ENCODE results near the gene RHOBTB3.
"Not testable (repeated sequence)": the region's sequence is repeated elsewhere in the genome, so short reads cannot be mapped to it uniquely, and the experiment has no call there.

The RHOBTB3 gene

DNA sequence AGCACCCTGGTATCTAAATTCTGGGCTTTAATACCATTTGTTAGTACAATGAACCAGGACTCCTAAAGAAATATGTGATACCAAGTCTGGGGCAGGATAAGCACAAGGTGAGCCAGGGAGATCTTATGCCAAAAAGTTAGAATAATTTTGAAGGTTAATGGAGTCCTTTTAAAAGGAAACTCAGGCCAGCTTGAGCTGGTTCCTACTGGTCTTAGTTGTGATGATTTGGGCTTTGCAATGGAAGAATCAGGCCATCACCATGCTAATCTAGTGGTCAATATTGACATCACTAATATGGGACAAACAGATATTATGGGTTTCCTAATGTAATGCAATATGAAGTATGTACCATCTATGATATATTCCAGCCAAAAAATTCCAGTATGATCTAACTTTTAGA is 40.8 kb upstream of the RHOBTB3 start:
- no peaks in the 10 kb centered on the region for H3K27me3 ChIP-seq
- H3K9me3 ChIP-seq: no peaks in the 10 kb centered on the region
- TF ChIP-seq, protein P1, sequence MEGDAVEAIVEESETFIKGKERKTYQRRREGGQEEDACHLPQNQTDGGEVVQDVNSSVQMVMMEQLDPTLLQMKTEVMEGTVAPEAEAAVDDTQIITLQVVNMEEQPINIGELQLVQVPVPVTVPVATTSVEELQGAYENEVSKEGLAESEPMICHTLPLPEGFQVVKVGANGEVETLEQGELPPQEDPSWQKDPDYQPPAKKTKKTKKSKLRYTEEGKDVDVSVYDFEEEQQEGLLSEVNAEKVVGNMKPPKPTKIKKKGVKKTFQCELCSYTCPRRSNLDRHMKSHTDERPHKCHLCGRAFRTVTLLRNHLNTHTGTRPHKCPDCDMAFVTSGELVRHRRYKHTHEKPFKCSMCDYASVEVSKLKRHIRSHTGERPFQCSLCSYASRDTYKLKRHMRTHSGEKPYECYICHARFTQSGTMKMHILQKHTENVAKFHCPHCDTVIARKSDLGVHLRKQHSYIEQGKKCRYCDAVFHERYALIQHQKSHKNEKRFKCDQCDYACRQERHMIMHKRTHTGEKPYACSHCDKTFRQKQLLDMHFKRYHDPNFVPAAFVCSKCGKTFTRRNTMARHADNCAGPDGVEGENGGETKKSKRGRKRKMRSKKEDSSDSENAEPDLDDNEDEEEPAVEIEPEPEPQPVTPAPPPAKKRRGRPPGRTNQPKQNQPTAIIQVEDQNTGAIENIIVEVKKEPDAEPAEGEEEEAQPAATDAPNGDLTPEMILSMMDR (IDR thresholded peaks at IDR 0.05; ENCODE audit: low read depth, low read length): no peak
- H3K4me1 ChIP-seq: no peaks in the 10 kb centered on the region
- H3K4me3 ChIP-seq (ENCODE audit: low read depth, low read length): no peak overlapping the region
- H3K36me3 ChIP-seq: no peaks in the 10 kb centered on the region
- DNase-seq: no peak

DNA sequence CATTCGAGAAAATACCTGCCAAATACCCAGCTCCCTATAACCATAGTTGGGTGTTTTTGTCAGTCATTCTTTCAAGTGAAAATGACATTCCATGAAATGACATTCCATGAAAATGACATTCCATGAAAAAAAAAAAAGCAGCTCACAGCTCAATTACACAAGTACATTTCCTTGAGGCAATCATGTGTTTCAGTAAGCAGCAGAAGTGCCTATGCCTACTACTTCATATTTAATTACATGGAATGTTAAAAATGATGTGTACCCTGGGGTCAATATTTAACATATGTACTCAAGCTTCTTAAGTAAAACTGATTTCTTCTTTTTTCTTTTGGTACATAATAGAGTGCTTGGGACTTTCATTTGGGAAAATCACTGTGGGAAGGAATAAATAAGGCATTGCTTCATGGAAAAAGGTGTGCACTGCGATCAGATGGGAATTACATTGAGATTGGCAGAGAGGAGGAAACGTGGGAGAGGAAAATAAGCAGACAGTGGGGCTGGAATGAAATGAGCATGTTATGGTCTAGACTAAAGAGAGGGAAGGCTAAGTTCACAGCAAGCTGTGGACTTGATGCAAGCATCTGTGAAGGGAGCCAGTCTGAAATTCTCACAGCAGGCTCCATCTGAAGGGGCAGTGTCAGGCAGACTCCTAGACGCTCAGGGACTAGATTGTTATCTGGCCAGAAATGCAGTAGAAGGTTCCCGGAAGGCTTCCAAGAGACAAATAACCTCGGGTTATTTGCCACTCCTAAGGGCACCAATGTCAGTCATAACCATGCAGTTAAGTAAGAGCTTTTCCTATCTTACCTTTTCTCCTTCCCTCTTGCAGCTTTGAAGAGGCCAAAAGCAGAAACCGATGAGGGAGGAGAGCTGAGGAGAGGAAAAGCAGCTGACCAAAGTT is 33.1 kb upstream of the RHOBTB3 start:
- Histone ChIP-seq H3K4me3 (ENCODE audit: low read depth, low read length) (peak overlapping the region; percentile 13; the same call in 1 of the 2 replicates), H3K36me3 (no peaks in the 10 kb centered on the region), H3K27me3 (no peaks in the 10 kb centered on the region), H3K9me3 (no peaks in the 10 kb centered on the region), H3K4me1 (peaks cover 22% of the 10 kb centered on the region)
- DNase-seq: peak; percentile 55
- TF ChIP-seq, protein P1 (IDR thresholded peaks at IDR 0.05; ENCODE audit: low read depth, low read length): no peak

DNA sequence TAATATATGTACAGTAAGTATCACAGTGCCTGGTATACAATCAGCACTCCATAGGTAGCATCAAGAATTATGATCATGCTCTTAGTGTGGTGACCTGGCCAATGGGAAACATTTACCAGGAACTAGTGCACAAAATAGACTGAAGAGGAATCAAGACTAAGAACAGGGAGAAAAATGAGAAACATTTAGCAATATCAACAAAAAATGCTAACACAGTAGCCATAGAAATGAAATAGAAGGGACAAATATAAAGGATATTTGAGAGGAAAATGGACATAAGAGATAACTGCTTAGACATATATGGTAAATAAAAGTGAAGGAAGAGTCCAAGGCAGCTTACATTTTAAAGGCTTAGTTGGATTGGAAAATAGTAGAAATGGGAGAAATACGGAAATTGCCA is 31.8 kb upstream of the RHOBTB3 start:
- Histone ChIP-seq H3K4me1 (peaks cover 22% of the 10 kb centered on the region), H3K27me3 (no peaks in the 10 kb centered on the region), H3K4me3 (ENCODE audit: low read depth, low read length) (no peak overlapping the region), H3K9me3 (no peaks in the 10 kb centered on the region), H3K36me3 (no peaks in the 10 kb centered on the region)
- no peak for DNase-seq
- TF ChIP-seq, protein P1 (IDR thresholded peaks at IDR 0.05; ENCODE audit: low read depth, low read length): no peak

DNA sequence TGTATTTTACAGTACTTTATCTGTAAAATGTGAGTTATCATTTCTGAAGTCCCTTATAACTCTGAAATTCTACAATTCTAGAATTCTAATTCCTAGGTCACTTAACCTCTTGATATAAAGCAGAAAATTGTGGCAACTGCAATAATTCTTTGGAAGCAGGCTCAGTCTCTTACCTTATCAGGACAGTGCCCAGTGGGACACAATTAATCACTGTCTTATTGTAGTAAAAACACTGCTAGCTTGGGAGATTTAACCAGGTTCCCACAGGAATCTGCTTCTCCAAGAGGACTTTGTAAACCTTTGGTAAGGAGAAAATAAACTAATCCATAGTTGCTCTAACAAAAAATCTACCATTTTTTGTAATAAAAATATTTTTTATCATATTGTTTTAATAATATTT is 30.1 kb upstream of the RHOBTB3 start:
- no peaks in the 10 kb centered on the region for H3K36me3 ChIP-seq
- peaks cover 22% of the 10 kb centered on the region for H3K4me1 ChIP-seq
- TF ChIP-seq, protein P1 (IDR thresholded peaks at IDR 0.05; ENCODE audit: low read depth, low read length): no peak
- H3K27me3 ChIP-seq: no peaks in the 10 kb centered on the region
- no peaks in the 10 kb centered on the region for H3K9me3 ChIP-seq
- DNase-seq: peak; percentile 32
- H3K4me3 ChIP-seq (ENCODE audit: low read depth, low read length): no peak overlapping the region

DNA sequence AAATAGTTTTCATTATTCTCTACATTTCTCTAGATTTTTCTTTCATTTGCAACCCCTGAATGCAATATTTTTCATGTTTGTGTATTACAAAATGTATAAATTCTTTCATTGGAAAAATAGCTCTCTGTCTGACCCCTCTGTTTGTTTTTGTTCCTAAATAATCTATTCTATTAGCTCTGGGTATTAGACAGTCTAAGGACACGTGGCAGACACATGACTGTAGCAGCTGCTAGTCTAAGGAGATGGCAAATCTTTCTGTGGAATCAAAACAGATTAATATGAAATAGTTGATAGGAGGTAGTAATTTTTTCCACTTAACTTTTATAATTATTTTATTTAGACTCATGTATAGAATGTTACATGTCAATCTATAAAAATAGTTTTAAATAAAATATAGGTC is 27.0 kb upstream of the RHOBTB3 start:
- no peak for DNase-seq
- Histone ChIP-seq H3K4me1 (peaks cover 10% of the 10 kb centered on the region), H3K36me3 (no peaks in the 10 kb centered on the region), H3K27me3 (no peaks in the 10 kb centered on the region), H3K9me3 (no peaks in the 10 kb centered on the region), H3K4me3 (ENCODE audit: low read depth, low read length) (no peak overlapping the region)
- TF ChIP-seq, protein P1 (IDR thresholded peaks at IDR 0.05; ENCODE audit: low read depth, low read length): no peak

DNA sequence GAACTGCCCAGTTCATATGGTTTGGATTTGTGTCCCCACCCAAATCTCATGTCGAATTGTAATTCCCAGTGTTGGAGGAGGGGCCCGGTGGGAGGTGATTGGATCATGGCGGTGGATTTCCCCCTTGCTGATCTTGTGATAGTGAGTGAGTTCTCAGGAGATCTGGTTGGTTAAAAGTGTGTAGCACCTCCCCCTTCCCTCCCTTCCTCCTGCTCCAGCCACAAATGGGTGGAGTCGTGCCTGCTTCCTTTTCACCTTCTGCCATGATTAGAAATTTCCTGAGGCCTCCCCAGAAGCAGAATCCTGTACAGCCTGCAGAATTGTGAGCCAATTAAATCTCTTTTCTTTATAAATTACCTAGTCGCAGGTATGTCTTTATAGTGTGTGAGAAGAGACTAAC is 24.9 kb upstream of the RHOBTB3 start:
- H3K4me1 ChIP-seq; H3K27me3 ChIP-seq; H3K9me3 ChIP-seq; DNase-seq; H3K36me3 ChIP-seq; H3K4me3 ChIP-seq (ENCODE audit: low read depth, low read length): not testable (repeated sequence)
